Measurements from ENCODE around the gene ZDHHC18. TPM values are rescaled to one million over a fixed set of nuclear protein-coding genes. Genes with fewer than 3 reads are reported as not detected.

The ZDHHC18 gene
- total RNA-seq, 6 experiments from 2014 or later = 9.6 to 16.9 (median 14.1) TPM

DNA sequence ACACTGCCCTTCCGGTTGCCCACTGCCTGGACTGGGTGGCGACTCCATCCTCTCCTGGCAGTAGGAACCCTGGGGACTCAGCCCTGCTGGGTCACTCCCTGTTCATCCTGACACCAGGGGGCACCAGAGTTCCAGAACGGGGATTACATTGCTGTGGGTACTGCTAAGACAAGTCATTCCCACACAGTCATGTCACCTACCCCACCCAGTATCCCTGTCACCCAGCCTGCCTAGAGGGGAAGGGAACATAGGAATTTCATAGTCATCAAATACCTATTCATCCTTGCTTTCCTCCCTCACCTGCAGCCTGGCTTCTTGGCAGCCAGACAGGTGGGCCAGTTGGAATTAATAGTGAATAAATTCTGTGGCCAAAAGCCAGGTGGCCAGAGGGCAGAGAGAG, 26.7 kb downstream of the ZDHHC18 start:
- Histone ChIP-seq H3K9me3 (no peaks in the 10 kb centered on the region), H3K36me3 (peaks cover 0 to 36% (median 17%) of the 10 kb centered on the region in 4 donors), H3K27me3 (no peaks in the 10 kb centered on the region), H3K27ac (no peak overlapping the region), H3K4me3 (no peak overlapping the region), H3K4me1 (peaks cover 0 to 14% (median 0%) of the 10 kb centered on the region in 4 donors)
- TF ChIP-seq, protein P1, sequence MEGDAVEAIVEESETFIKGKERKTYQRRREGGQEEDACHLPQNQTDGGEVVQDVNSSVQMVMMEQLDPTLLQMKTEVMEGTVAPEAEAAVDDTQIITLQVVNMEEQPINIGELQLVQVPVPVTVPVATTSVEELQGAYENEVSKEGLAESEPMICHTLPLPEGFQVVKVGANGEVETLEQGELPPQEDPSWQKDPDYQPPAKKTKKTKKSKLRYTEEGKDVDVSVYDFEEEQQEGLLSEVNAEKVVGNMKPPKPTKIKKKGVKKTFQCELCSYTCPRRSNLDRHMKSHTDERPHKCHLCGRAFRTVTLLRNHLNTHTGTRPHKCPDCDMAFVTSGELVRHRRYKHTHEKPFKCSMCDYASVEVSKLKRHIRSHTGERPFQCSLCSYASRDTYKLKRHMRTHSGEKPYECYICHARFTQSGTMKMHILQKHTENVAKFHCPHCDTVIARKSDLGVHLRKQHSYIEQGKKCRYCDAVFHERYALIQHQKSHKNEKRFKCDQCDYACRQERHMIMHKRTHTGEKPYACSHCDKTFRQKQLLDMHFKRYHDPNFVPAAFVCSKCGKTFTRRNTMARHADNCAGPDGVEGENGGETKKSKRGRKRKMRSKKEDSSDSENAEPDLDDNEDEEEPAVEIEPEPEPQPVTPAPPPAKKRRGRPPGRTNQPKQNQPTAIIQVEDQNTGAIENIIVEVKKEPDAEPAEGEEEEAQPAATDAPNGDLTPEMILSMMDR (IDR thresholded peaks at IDR 0.05) = peak; percentile 81 to 90 (median 86)
- no peak for TF ChIP-seq POLR2A (IDR thresholded peaks at IDR 0.05)
- ATAC-seq (peak; percentile 69 to 90 (median 87)), DNase-seq (peak; percentile 84 to 90 (median 86))
- intact Hi-C loops (cut with DNase I) = loop anchor here in 1 of 2 donors (5.0 kb wide), 1 partner anchor 34 kb away; no protein-coding TSS in a partner anchor
- 32% methylated on average over 2 of the region's 3 CpGs for WGBS (ENCODE audit: insufficient coverage, low coverage, low lambda C conversion rate, missing lambda C conversion rate)

DNA sequence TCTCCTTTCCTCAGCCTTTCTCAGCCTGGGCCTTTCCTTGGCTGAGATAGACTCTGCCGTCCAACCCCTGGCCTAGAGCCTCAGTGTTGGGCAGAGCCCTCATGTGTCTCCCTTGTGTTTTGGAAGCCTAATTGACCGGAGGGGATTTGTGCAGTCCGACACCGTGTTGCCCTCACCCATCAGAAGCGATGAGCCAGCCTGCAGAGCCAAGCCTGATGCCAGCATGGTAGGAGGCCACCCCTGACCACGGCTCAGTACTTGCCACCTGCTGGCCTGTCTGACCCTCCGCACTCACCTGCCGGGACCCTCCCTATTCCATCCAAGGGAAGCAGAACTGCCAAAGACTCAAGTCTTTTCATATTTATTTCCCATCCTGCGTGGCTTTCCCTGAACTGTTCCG, 27.1 kb downstream of the ZDHHC18 start:
- H3K27ac ChIP-seq = no peak overlapping the region
- H3K9me3 ChIP-seq = no peaks in the 10 kb centered on the region
- H3K4me1 ChIP-seq = peaks cover 0 to 14% (median 0%) of the 10 kb centered on the region in 4 donors
- H3K27me3 ChIP-seq = no peaks in the 10 kb centered on the region
- no peak overlapping the region for H3K4me3 ChIP-seq
- peaks cover 0 to 36% (median 17%) of the 10 kb centered on the region in 4 donors for H3K36me3 ChIP-seq
- TF ChIP-seq POLR2A (IDR thresholded peaks at IDR 0.05) = no peak
- TF ChIP-seq, protein P1 (IDR thresholded peaks at IDR 0.05) = no peak
- intact Hi-C loops (cut with DNase I) = loop anchor here in 1 of 2 donors (5.0 kb wide), 1 partner anchor 34 kb away; no protein-coding TSS in a partner anchor
- DNase-seq (no peak), ATAC-seq (no peak)
- WGBS (ENCODE audit: insufficient coverage, low coverage, low lambda C conversion rate, missing lambda C conversion rate) = 80% methylated on average over 1 of the region's 10 CpGs

DNA sequence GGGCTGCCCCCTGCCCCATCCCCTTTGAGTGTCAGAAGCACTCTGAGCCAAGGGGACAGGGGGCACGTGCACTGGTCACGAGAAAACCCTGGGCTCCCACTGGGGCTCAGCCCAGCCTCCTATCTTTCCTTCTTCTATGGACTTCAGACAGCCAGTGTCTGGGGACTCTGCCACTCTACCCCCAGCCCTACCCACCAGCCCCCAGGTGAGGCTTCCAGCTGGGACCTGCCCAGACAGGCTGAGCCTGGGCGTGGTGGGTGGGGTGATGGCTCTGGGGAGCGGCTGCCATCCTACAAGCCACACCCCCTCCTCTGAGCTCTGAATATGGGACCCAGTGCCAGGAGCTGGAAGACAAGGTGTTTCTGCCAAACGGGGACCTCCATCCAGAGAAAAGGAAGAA, 28.4 kb downstream of the ZDHHC18 start:
- H3K4me1 ChIP-seq = peaks cover 0 to 2% (median 0%) of the 10 kb centered on the region in 4 donors
- TF ChIP-seq, protein P1 (IDR thresholded peaks at IDR 0.05) = no peak
- TF ChIP-seq POLR2A (IDR thresholded peaks at IDR 0.05) = no peak
- H3K4me3 ChIP-seq = no peak overlapping the region
- no peaks in the 10 kb centered on the region for H3K9me3 ChIP-seq
- DNase-seq (no peak), ATAC-seq (no peak)
- no peaks in the 10 kb centered on the region for H3K27me3 ChIP-seq
- H3K27ac ChIP-seq = no peak overlapping the region
- no CpG with 5 or more reads among the region's 5 CpGs for WGBS (ENCODE audit: insufficient coverage, low coverage, low lambda C conversion rate, missing lambda C conversion rate)
- intact Hi-C loops (cut with DNase I) = loop anchor here in 1 of 2 donors (5.0 kb wide), 1 partner anchor 32 kb away; no protein-coding TSS in a partner anchor
- peaks cover 0 to 34% (median 16%) of the 10 kb centered on the region in 4 donors for H3K36me3 ChIP-seq

DNA sequence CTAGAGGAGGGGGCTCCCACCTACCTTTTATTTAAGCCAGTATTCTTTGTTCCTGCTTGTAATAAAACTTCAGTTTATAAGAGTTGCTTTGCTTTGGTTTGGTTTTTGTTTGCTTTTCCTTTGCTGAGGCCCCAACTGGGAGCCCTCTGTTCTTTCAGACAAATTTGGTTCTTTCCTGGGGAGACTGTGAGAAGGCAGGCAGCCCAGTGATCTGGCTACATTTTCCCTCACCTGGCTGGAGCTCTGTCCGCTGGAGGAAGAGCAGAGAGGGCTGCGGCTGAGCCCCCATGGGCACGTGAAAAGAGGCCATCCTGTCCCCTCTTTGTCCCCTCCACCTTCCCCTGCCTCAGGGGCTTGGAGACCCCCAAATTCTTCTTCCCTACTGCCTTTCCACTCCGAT, 29.1 kb downstream of the ZDHHC18 start:
- whole genome bisulfite sequencing (ENCODE audit: insufficient coverage, low coverage, low lambda C conversion rate, missing lambda C conversion rate) = no CpG with 5 or more reads among the region's 4 CpGs
- peaks cover 0 to 27% (median 13%) of the 10 kb centered on the region in 4 donors for H3K36me3 ChIP-seq
- no peak overlapping the region for H3K27ac ChIP-seq
- H3K4me3 ChIP-seq = no peak overlapping the region
- no peak for DNase-seq
- no peaks in the 10 kb centered on the region for H3K9me3 ChIP-seq
- H3K27me3 ChIP-seq = no peaks in the 10 kb centered on the region
- intact Hi-C loops (cut with DNase I) = no loop called here
- no peaks in the 10 kb centered on the region for H3K4me1 ChIP-seq
- no peak for ATAC-seq
- no peak for TF ChIP-seq POLR2A (IDR thresholded peaks at IDR 0.05)
- TF ChIP-seq, protein P1 (IDR thresholded peaks at IDR 0.05) = no peak
